A673 (cell line): ENCODE measurements around the gene RFX2. TPM values are rescaled to one million over a fixed set of nuclear protein-coding genes. Genes with fewer than 3 reads are reported as not detected.

ENCODE experiments used
- BruUV-seq: library from RNA; stranded (reverse); fragments of 400-500 nt; replicated peaks from 2 replicates; lab custom pipeline; 2021; lab: Mats Ljungman, UMichigan
- CTCF ChIA-PET: fragments of 300-600 bp; sonication (Branson Sonifier 250); formaldehyde crosslinking; loops from one replicate; lab custom pipeline; 2022; ENCODE audit warnings: antibody characterized with exemption; lab: Charles Lee
- POLR2A ChIA-PET: fragments of 300-600 bp; sonication (Branson Sonifier 250); formaldehyde crosslinking; loops from one replicate; lab custom pipeline; 2022; ENCODE audit warnings: antibody characterized with exemption; ENCODE audit not compliant: low non-redundant PET; lab: Charles Lee
- DNase-seq: peaks from one replicate; pipeline ENCODE4 v3.0.0-alpha.2; 2015; ENCODE audit warnings: low spot score
- H3K27ac ChIP-seq: fragments of 200-600 bp; sonication (generic); 2 replicates; pipeline ENCODE4 v1.5.1; 2016; ENCODE audit warnings: mixed run types, low read depth, mild to moderate bottlenecking, mixed read lengths, antibody characterized with exemption, low read length; ENCODE audit not compliant: poor library complexity, severe bottlenecking
- H3K27me3 ChIP-seq: fragments of 200-600 bp; sonication (generic); replicated peaks from 2 replicates; pipeline ENCODE4 v1.6.1; 2017; ENCODE audit warnings: mixed run types, low read depth, mild to moderate bottlenecking, mixed read lengths, antibody characterized with exemption, low read length; ENCODE audit not compliant: insufficient read depth, poor library complexity
- H3K36me3 ChIP-seq: fragments of 200-600 bp; sonication (generic); 2 replicates; pipeline ENCODE4 v1.6.1; 2016; ENCODE audit warnings: mixed run types, mild to moderate bottlenecking, mixed read lengths, antibody characterized with exemption, low read length; ENCODE audit not compliant: insufficient read depth, poor library complexity, severe bottlenecking
- H3K4me1 ChIP-seq: fragments of 200-600 bp; sonication (generic); 2 replicates; pipeline ENCODE4 v1.6.1; 2017; ENCODE audit warnings: mixed run types, mild to moderate bottlenecking, mixed read lengths, antibody characterized with exemption, low read length; ENCODE audit not compliant: insufficient read depth, poor library complexity, severe bottlenecking
- H3K4me3 ChIP-seq: fragments of 200-600 bp; sonication (generic); 2 replicates; pipeline ENCODE4 v1.5.1; 2016; ENCODE audit warnings: low read depth, mixed run types, mild to moderate bottlenecking, mixed read lengths, low read length; ENCODE audit not compliant: poor library complexity, severe bottlenecking
- H3K9me3 ChIP-seq: fragments of 200-600 bp; sonication (generic); 2 replicates; pipeline ENCODE4 v1.6.1; 2016; ENCODE audit warnings: mixed run types, low read depth, mild to moderate bottlenecking, mixed read lengths, antibody characterized with exemption, low read length; ENCODE audit not compliant: poor library complexity, severe bottlenecking
- CTCF ChIP-seq: fragments of 300-800, 200-600 bp; sonication (generic); conservative IDR thresholded peaks from 2 replicates; pipeline ENCODE4 v1.5.1; 2017; ENCODE audit warnings: low read depth, mild to moderate bottlenecking, antibody characterized with exemption, low read length, moderate library complexity, mixed read lengths
- EZH2 ChIP-seq: fragments of 200-600 bp; sonication (generic); IDR thresholded peaks from 2 replicates; pipeline ENCODE4 v1.6.1; 2017; ENCODE audit warnings: borderline replicate concordance, low read depth, mild to moderate bottlenecking, mixed read lengths, antibody characterized with exemption, low read length; ENCODE audit not compliant: poor library complexity, severe bottlenecking
- intact Hi-C: fragments of 100-400 bp; cut with micrococcal nuclease; formaldehyde crosslinking; loops from one replicate; pipeline ENCODE4 v1.10.0; 2022; ENCODE audit not compliant: unreplicated experiment
- total RNA-seq: library from RNA; stranded (reverse); gene quantifications from 2 replicates; pipeline ENCODE4 v1.2.3, GENCODE V29; 2021

RFX2 gene
- total RNA-seq, 1 experiment from 2014 or later, result 11.7 TPM

GRCh38 chr19:6047256-6047655 is 63.0 kb downstream of the RFX2 start:
- Histone ChIP-seq H3K36me3 (no peaks in the 10 kb centered on the region), H3K4me1 (no peaks in the 10 kb centered on the region), H3K27ac (no peak overlapping the region), H3K9me3 (no peaks in the 10 kb centered on the region), H3K27me3 (no peaks in the 10 kb centered on the region), H3K4me3 (no peak overlapping the region)
- no peak for DNase-seq
- TF ChIP-seq CTCF (no peak), EZH2 (no peak)
- CTCF ChIA-PET, result interaction anchor here (1.2 to 3.5 kb wide), 2 partner anchors 60 to 79 kb away, joined by 6 to 28 read pairs; no protein-coding TSS in a partner anchor
- POLR2A ChIA-PET, result no interaction called here
- BruUV-seq, result no TSS peak
- intact Hi-C loops, result loop anchor here (5.0 kb wide), 1 partner anchor 250 kb away; no protein-coding TSS in a partner anchor

- POLR2A ChIA-PET, result no interaction called here
- no TSS peak for BruUV-seq
- Histone ChIP-seq H3K4me3 (no peak overlapping the region), H3K36me3 (no peaks in the 10 kb centered on the region), H3K27me3 (no peaks in the 10 kb centered on the region), H3K27ac (no peak overlapping the region), H3K9me3 (no peaks in the 10 kb centered on the region), H3K4me1 (no peaks in the 10 kb centered on the region)
- CTCF ChIA-PET, result interaction anchor here (1.0 kb wide), 1 partner anchor 80 kb away, joined by 3 read pairs; no protein-coding TSS in a partner anchor
- no peak for DNase-seq
- TF ChIP-seq CTCF, result no peak
- TF ChIP-seq EZH2, result no peak
- intact Hi-C loops, result loop anchor here (5.0 kb wide), 1 partner anchor 252 kb away; no protein-coding TSS in a partner anchor
Measured at GRCh38 chr19:6045108-6045507, 65.2 kb downstream of the RFX2 start.

GRCh38 chr19:6044056-6044805 is 66.1 kb downstream of the RFX2 start:
- intact Hi-C loops, result no loop called here
- ChIA-PET CTCF (interaction anchor here (1.0 kb wide), 1 partner anchor 81 kb away, joined by 3 read pairs; no protein-coding TSS in a partner anchor), POLR2A (no interaction called here)
- Histone ChIP-seq H3K4me3 (no peak overlapping the region), H3K4me1 (no peaks in the 10 kb centered on the region), H3K36me3 (no peaks in the 10 kb centered on the region), H3K9me3 (no peaks in the 10 kb centered on the region), H3K27ac (no peak overlapping the region), H3K27me3 (no peaks in the 10 kb centered on the region)
- TF ChIP-seq CTCF, result no peak
- no peak for TF ChIP-seq EZH2
- no TSS peak for BruUV-seq
- DNase-seq, result no peak
